ENCODE results near the gene TRIM2. TPM values are rescaled to one million over a fixed set of nuclear protein-coding genes. Genes with fewer than 3 reads are reported as not detected.

TRIM2 gene
- 72.0 and 93.4 TPM in 2 replicates for total RNA-seq

DNA sequence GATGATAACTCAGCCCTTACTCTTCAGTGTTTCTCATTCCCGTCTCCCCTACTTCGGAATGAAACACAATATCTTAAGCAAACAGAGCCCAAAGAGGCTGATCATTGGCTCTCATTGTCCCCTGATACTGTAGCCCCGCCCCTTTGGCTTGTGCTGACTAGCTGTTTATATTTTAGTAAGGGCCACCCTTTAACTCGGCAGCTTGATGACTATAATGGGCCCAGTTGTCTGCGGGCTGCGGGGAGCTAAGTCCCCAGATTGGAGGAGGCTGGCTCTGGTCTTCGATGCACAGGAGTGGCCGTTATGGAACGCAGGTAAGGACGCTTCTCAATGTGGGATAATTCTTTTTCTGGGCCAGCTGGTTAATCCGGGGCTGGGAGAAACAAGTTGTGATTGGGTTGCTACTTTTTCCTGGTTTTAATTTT lies at the start of gene TRIM2:
TRIM2 (plus strand) TSS at position 197 of the 425 bp plus-strand sequence; CDS start at position 285, 88 bp downstream.

DNA sequence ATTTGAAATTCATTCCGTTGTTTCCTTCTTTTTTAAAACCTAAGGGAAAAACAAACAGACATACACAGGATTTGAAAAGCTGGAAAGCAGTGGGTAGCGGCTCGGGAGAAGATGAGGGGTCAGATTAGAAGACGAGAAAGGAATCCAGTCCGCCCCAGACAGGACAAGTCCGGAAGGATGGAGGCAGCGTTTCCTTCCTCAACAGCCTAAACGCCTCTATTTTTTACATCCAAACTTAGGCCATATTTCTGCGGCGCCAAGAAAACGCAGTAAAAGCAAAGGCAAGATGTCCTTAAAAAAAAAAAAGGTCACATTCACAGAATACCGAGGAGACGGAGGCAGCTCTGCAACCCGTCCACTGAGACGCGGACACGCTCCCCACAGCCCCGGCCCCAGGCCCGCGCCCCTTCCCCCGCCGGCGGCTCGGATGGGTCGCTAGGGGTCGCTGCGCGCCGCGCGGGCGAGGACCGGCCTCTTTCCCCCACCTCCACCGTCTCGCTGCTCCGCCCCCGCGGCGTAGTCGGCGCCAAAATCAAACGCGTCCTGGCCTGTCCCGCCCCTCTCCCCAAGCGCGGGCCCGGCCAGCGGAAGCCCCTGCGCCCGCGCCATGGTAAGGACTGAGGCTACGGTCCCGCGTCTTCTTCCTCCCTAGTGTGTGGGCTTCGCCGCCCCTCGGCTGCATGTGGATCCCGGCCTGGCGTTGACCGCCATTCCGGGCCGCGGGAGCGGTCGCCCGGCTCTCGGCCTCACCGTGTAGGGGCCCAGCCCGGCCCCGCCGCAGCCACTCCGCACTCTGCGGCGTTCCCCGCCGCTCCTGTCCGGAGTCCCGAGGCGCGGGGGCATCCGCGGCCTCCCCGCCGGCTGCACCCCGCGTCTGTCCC lies 140.1 kb downstream of the TRIM2 start, which contains the start of gene MND1:
MND1 (plus strand) TSS at position 558 of the 881 bp plus-strand sequence; CDS start at position 608, 50 bp downstream.

Other genes starting within 250 kb of the TRIM2 start
- gene MND1, start 140.2 kb downstream of the TRIM2 start, total RNA-seq = 3.1 TPM in 2 replicates

Data from smooth muscle cell of bladder (primary cell).